Peyer's patch (tissue), 4 donors: ENCODE measurements around the gene KCNK2. TPM values are rescaled to one million over a fixed set of nuclear protein-coding genes. Genes with fewer than 3 reads are reported as not detected.

Source experiments
- DNase-seq, 3 donors: peaks; one replicate each; pipeline ENCODE4 v3.0.0-alpha.2; 2017 to 2019
- H3K27ac ChIP-seq, 4 donors: fragments of 200-600 bp; sonication (generic); one replicate each; pipeline ENCODE4 v1.5.1; 2016 to 2019
- H3K27me3 ChIP-seq, 2 donors: fragments of 200-600 bp; sonication (generic); one replicate each; pipeline ENCODE4 v1.5.1; 2019
- H3K36me3 ChIP-seq, 3 donors: fragments of 200-600 bp; sonication (generic); one replicate each; pipeline ENCODE4 v1.5.1; 2016 to 2019
- H3K4me1 ChIP-seq, 4 donors: fragments of 200-600 bp; sonication (generic); one replicate each; pipeline ENCODE4 v1.5.1; 2016 to 2019
- H3K4me3 ChIP-seq, 4 donors: fragments of 200-600 bp; sonication (generic); 1 replicate in 3 of 4; 2 replicates in 1 of 4; pipeline ENCODE4 v1.5.1; 2016 to 2019; ENCODE audit warnings: mild to moderate bottlenecking in 1 of 4
- H3K9me3 ChIP-seq, 4 donors: fragments of 200-600 bp; sonication (generic); one replicate each; pipeline ENCODE4 v1.5.1; 2016 to 2019; ENCODE audit warnings: mild to moderate bottlenecking in 1 of 4
- CTCF ChIP-seq, 6 experiments: fragments of 450-650 bp in 4 of 6; fragments of 200-600 bp in 2 of 6; sonication (generic) in 1 of 6; IDR thresholded peaks; one replicate each; pipeline ENCODE4 v1.5.1; 2017 to 2019; ENCODE audit warnings: antibody characterized with exemption in 6 of 6, mild to moderate bottlenecking in 3 of 6, moderate library complexity in 1 of 6
- POLR2A ChIP-seq, 2 donors: fragments of 450-650 bp; IDR thresholded peaks; one replicate each; pipeline ENCODE4 v1.5.1; 2017; ENCODE audit warnings: antibody characterized with exemption in 2 of 2, mild to moderate bottlenecking in 2 of 2, moderate library complexity in 2 of 2
- total RNA-seq, 4 donors: library from RNA; depleted of rRNA; stranded (reverse); fragments of >200 nt; gene quantifications; one replicate each; pipeline ENCODE4 v1.1.0, GENCODE V29; 2016

Gene KCNK2
- total RNA-seq, 4 donors from 2014 or later = 0.53 to 0.94 (median 0.57) TPM; not detected in 1

DNA sequence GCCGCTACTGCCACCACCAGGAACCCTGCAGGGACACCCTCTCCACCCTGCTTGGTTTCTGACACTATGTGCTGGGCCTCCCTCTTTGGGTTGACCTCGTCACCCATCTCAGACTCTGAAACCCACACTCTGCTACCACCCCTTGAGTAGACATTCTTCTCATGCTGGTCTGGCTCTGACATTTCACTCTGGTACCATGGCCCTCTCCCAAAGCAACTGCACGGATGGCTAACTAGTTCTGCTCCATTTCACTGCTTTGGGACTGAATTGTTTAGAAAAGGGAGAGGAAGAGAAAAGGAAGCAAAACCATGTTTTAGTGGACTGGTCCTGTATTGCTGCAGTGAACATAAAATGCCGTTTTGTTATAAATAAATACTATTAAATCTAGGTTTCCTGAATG, 137.8 kb downstream of the KCNK2 start:
- H3K36me3 ChIP-seq = no peaks in the 10 kb centered on the region
- DNase-seq = no peak
- H3K27me3 ChIP-seq = no peaks in the 10 kb centered on the region
- no peaks in the 10 kb centered on the region for H3K9me3 ChIP-seq
- TF ChIP-seq POLR2A (IDR thresholded peaks at IDR 0.05) = no peak
- TF ChIP-seq CTCF (IDR thresholded peaks at IDR 0.05) = no peak
- H3K4me3 ChIP-seq = no peak overlapping the region
- H3K4me1 ChIP-seq = no peaks in the 10 kb centered on the region
- H3K27ac ChIP-seq = no peak overlapping the region

GRCh38 chr1:215226757-215227156, 144.2 kb downstream of the KCNK2 start:
- no peak overlapping the region for H3K4me3 ChIP-seq
- no peaks in the 10 kb centered on the region for H3K9me3 ChIP-seq
- H3K27me3 ChIP-seq = no peaks in the 10 kb centered on the region
- no peak overlapping the region for H3K27ac ChIP-seq
- TF ChIP-seq CTCF (IDR thresholded peaks at IDR 0.05) (no peak), POLR2A (IDR thresholded peaks at IDR 0.05) (no peak)
- no peaks in the 10 kb centered on the region for H3K36me3 ChIP-seq
- H3K4me1 ChIP-seq = no peaks in the 10 kb centered on the region
- DNase-seq = no peak

DNA sequence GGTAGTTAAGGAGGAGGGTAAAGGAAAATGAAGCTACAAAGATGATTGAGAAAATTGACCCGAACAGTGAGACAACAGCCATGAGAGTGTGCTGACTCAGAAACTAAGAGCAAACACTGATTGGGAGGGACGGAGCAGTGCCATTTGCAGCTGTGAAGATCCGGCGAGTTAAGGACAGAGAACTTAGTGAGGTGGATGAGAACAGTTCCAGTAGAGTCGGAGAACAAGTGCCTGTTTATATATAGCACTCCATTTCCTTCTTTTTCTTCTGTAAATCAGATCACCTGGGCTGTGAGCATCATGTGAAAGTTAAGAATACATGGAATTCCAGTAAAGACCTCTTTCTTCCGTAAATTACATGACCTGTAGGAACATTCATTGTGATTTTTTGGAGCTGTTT, 145.7 kb downstream of the KCNK2 start:
- Histone ChIP-seq H3K4me1 (no peaks in the 10 kb centered on the region), H3K4me3 (no peak overlapping the region), H3K9me3 (no peaks in the 10 kb centered on the region), H3K27me3 (no peaks in the 10 kb centered on the region), H3K36me3 (no peaks in the 10 kb centered on the region), H3K27ac (no peak overlapping the region)
- DNase-seq = no peak
- no peak for TF ChIP-seq CTCF (IDR thresholded peaks at IDR 0.05)
- TF ChIP-seq POLR2A (IDR thresholded peaks at IDR 0.05) = no peak

DNA sequence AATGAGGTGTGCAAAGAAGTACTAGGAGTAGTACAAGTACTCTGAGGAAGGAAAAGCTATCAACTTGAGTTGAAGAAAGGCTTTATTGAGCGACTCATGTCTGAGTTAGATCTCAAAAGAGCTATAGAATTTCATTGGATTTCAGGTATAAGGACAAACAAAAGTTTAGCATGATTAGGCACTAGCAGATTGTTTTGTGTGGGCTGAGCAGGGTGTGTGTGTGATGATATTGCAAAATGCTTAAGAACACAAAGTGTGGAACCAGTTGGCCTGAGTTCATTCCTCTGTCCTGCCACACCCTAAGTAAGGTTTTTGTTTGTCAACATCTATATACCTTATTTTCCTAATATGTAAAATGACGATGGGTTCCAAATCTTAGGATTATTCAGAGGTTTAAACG, 158.9 kb downstream of the KCNK2 start:
- H3K9me3 ChIP-seq = no peaks in the 10 kb centered on the region
- no peaks in the 10 kb centered on the region for H3K4me1 ChIP-seq
- no peaks in the 10 kb centered on the region for H3K27me3 ChIP-seq
- H3K4me3 ChIP-seq = no peak overlapping the region
- H3K36me3 ChIP-seq = no peaks in the 10 kb centered on the region
- no peak overlapping the region for H3K27ac ChIP-seq
- TF ChIP-seq POLR2A (IDR thresholded peaks at IDR 0.05) (no peak), CTCF (IDR thresholded peaks at IDR 0.05) (no peak)
- DNase-seq = no peak

DNA sequence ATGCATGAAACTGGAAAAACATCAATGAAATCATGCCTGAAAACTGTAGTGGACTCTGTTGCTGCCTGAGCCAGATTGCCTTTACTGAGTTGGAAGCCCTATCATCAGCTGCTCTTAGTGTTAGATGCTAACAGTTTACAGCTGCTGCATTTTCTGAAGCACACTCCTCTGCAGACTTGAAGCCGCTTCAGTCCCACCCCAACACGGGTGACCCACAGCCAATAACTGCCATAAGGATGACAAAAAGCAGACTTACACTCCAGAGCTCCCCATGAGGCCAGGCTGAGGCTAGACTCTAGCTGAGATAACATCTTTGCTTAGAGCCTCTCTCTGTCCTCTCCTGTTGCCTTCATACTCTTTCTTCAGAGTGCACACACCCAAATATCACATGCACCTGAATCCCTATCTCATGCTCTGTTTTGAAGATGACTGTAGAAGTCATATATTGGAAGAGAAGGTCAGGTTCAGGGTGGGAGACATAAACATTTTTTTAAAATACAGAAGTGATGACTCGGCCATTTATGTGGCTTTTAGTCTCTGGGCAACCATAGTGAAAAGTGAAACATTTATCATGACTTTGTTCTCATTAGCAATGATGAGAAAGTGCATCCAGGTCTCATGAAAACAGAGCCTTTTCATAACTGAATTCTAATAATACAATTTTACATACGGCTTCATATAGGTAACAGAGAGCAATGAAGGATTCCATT, 161.0 kb downstream of the KCNK2 start:
- H3K36me3 ChIP-seq = no peaks in the 10 kb centered on the region
- no peaks in the 10 kb centered on the region for H3K4me1 ChIP-seq
- TF ChIP-seq POLR2A (IDR thresholded peaks at IDR 0.05) = no peak
- no peak for TF ChIP-seq CTCF (IDR thresholded peaks at IDR 0.05)
- no peak overlapping the region for H3K27ac ChIP-seq
- no peak overlapping the region for H3K4me3 ChIP-seq
- H3K27me3 ChIP-seq = no peaks in the 10 kb centered on the region
- no peak for DNase-seq
- no peaks in the 10 kb centered on the region for H3K9me3 ChIP-seq

GRCh38 chr1:215250913-215251312, 168.4 kb downstream of the KCNK2 start:
- Histone ChIP-seq H3K36me3 (no peaks in the 10 kb centered on the region), H3K9me3 (no peaks in the 10 kb centered on the region), H3K4me1 (no peaks in the 10 kb centered on the region), H3K27ac (no peak overlapping the region), H3K27me3 (no peaks in the 10 kb centered on the region), H3K4me3 (no peak overlapping the region)
- no peak for TF ChIP-seq CTCF (IDR thresholded peaks at IDR 0.05)
- TF ChIP-seq POLR2A (IDR thresholded peaks at IDR 0.05) = no peak
- DNase-seq = no peak
